WTC11 (cell line): ENCODE results near the gene CBFA2T2.
"Not testable (repeated sequence)": the region's sequence is repeated elsewhere in the genome, so short reads cannot be mapped to it uniquely, and the experiment has no call there.

ENCODE experiments used
- ATF2 ChIP-seq: sonication (generic); formaldehyde crosslinking; IDR thresholded peaks from 2 replicates; pipeline ENCODE4 v1.8.1; 2022; ENCODE audit warnings: low read depth, missing genetic modification reagents, borderline replicate concordance
- CREB1 ChIP-seq: sonication (generic); formaldehyde crosslinking; IDR thresholded peaks from 2 replicates; pipeline ENCODE4 v1.8.0; 2023; ENCODE audit warnings: mild to moderate bottlenecking, missing genetic modification reagents
- CTCF ChIP-seq: fragments of 200-600 bp; IDR thresholded peaks from 2 replicates; pipeline ENCODE4 v1.8.0; 2022; ENCODE audit warnings: antibody characterized with exemption
- MAX ChIP-seq: sonication (generic); formaldehyde crosslinking; IDR thresholded peaks from 2 replicates; pipeline ENCODE4 v1.8.0; 2022; ENCODE audit warnings: mild to moderate bottlenecking, missing genetic modification reagents
- PRDM15 ChIP-seq: sonication (generic); formaldehyde crosslinking; IDR thresholded peaks from 2 replicates; pipeline ENCODE4 v1.8.0; 2022; ENCODE audit warnings: missing genetic modification reagents
- USF1 ChIP-seq: sonication (generic); formaldehyde crosslinking; IDR thresholded peaks from 2 replicates; pipeline ENCODE4 v1.8.0; 2022; ENCODE audit warnings: mild to moderate bottlenecking, missing genetic modification reagents
- ZNF281 ChIP-seq: sonication (generic); formaldehyde crosslinking; IDR thresholded peaks from 2 replicates; pipeline ENCODE4 v1.8.0; 2023; ENCODE audit warnings: mild to moderate bottlenecking, missing genetic modification reagents

GRCh38 chr20:33535717-33536116 is 45.8 kb downstream of the CBFA2T2 start:
- not testable (repeated sequence) for TF ChIP-seq ATF2 (CRISPR knock-in tag); CREB1 (CRISPR knock-in tag); CTCF; ZNF281; MAX (CRISPR knock-in tag); PRDM15 (CRISPR knock-in tag); USF1 (CRISPR knock-in tag)
